HG02943 (cell line): ENCODE results near the gene ARHGAP9.
"Not testable (repeated sequence)": the region's sequence is repeated elsewhere in the genome, so short reads cannot be mapped to it uniquely, and the experiment has no call there.

Source experiments
- ATAC-seq: cut with Tn5 transposase; IDR thresholded peaks from one replicate; pipeline ENCODE4 v1.9.1; 2021; ENCODE audit warnings: mild to moderate bottlenecking, low read depth, moderate library complexity; ENCODE audit not compliant: unreplicated experiment

ARHGAP9 gene

GRCh38 chr12:57459750-57460467, 19.8 kb downstream of the ARHGAP9 start, which contains the start of gene GLI1:
GLI1 (plus strand) TSS chr12:57459785; CDS start chr12:57463692, 3,907 bp downstream.
- ATAC-seq = no peak

DNA sequence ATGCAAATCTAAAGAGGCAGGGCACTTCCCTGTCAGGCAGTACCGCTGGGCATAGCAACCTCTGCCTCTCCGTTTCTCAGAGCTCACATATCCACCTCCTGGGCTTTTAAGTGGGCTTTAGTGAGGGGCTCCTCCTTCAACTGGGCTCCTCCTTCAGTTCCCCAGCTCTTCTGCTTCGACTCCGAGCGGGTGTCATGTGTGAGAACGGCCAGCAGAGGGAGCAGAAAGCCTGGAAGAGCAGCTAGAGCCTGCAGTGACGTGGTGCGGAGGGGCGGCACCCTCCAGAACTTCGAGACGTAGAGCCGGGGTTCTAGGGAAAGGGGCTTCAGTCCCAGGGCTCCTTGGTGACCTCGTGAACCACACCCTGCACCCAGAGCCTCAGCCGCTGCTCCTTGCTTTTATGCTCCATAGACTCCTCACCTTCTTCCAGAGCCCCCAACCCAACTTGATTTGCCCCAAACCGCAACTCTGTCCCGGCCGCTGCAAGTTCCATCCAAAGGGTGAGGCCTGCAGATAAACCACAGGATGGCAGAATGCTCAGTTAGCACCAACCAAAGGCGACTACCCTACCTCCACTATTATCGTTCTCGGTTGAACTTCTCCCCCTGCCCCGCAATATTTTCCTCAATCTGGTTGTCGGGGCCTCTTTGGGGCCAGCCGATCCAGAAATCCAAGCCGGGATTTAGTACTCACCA, 20.5 kb downstream of the ARHGAP9 start:
- ATAC-seq = peak; percentile 56

DNA sequence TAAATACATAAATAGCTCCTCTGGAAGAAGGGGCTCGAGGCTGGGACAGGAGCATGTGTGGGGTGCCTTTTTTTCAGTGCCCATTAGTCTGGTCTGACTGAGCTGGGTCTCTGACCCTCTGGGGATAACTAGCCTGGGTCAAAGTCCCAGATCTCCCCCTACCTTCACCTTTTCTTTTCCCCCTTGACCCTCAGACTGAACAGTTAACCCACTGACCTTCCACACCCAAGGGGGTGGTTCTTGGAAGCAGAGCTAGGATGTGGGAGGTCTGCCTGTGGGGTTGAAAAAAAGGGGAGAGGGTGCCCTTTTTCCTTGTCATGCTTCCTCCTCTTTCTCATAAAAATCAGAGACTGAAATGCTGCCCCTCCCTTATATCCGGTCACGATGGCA, 21.0 kb downstream of the ARHGAP9 start:
- ATAC-seq = no peak

GRCh38 chr12:57456737-57457490, 22.8 kb downstream of the ARHGAP9 start:
- no peak for ATAC-seq

DNA sequence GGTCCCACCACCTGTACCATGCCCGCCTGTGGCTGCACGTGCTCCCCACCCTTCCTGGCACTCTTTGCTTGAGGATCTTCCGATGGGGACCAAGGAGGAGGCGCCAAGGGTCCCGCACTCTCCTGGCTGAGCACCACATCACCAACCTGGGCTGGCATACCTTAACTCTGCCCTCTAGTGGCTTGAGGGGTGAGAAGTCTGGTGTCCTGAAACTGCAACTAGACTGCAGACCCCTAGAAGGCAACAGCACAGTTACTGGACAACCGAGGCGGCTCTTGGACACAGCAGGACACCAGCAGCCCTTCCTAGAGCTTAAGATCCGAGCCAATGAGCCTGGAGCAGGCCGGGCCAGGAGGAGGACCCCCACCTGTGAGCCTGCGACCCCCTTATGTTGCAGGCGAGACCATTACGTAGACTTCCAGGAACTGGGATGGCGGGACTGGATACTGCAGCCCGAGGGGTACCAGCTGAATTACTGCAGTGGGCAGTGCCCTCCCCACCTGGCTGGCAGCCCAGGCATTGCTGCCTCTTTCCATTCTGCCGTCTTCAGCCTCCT, 23.4 kb downstream of the ARHGAP9 start:
- ATAC-seq = no peak

DNA sequence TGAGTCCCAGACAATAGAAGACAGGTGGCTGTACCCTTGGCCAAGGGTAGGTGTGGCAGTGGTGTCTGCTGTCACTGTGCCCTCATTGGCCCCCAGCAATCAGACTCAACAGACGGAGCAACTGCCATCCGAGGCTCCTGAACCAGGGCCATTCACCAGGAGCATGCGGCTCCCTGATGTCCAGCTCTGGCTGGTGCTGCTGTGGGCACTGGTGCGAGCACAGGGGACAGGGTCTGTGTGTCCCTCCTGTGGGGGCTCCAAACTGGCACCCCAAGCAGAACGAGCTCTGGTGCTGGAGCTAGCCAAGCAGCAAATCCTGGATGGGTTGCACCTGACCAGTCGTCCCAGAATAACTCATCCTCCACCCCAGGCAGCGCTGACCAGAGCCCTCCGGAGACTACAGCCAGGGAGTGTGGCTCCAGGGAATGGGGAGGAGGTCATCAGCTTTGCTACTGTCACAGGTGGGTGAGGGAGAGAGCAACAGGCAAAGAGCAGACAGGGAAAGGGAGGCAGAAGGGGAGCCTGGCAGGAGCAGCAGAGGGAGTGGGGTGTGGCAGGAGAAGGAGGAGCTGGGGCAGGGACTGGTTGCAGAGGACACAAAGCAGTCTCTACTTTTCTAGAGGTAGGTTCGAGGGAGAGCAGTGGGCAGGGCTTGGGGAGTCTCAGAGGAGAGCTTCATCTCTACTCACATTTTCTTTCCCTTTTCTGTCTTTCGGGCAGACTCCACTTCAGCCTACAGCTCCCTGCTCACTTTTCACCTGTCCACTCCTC, 24.1 kb downstream of the ARHGAP9 start:
- no peak for ATAC-seq

DNA sequence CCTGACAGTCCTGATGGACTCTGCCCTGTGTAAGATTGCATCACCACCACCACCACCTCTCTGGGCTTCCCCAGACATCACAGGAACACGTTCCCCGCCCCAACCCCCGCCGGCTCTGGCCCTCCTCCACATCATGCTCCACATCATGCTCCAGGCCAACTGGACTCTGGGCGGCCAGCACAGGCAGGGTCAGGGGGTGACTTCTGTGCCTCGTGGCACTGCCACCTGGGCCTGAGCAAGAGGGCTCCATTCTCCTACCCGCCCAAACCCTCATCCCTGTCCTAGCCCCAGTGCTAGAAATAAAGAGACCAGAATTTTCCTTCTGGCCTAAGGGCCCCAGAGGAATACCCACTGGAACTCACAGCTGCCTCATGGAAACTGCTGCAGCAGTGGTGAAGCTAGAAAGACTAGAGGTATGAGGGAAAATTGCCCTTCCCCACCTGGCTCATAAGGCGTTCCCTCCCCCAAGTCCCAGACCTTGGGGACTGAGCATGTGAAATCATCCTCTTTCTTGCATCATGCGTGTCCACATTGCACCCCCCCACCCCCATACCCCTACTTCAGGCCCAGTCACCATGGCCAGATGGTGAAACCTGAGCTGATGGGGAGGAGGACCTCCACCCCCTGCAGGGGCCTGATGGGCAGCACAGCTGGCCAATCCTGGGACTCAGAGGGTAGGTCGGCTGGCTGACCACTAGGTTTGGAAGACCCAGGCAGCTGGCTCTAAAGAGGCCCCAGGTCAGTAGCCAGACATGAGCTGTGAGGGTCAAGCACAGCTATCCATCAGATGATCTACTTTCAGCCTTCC, 24.9 kb downstream of the ARHGAP9 start, which contains the start of gene INHBE:
TSS of gene INHBE (plus strand) at position 742 of the 808 bp plus-strand sequence. CDS start 230 bp downstream, outside the sequence.
- no peak for ATAC-seq

DNA sequence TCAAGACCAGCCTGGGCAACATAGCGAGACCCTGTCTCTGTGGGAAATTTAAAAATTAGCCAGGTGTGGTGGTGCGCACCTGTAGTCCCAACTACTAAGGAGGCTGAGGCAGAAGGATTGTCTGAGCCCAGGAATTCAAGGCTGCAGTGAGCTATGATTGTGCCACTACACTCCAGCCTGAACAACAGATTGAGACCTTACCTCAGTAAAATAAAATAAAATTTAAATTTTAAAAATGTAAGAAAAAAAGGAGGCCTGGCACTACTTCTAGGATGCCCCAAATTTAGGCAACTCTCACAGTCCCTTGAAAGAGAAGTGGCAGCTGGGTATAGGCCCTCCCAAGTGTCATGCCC, 25.5 kb downstream of the ARHGAP9 start:
- ATAC-seq = no peak

DNA sequence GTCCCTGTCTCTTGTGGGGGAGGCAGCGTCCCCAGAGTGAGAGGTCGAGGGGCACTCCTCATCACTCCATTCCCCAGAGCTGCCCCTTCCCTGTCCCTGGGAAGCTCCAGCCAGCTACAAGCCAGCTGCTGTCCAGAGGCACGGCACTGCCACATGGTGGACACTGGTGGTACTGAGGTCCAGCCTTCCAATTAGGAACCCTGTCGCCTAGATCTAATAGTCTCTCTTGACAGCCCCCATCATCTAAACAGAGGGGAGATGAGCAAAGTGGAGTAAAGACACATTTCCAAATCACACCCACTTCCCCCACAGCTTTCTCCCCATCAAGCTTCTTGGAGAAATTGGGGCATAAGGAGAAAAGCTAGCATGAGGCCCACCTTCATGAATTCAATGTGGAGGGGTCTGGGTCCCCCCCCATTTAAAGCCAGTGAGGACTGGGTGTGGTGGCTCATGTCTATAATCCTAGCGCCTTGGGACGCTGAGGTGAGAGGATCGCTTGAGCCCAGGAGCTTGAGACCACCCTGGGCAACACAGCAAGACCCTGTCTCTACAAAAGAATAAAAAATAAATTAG, 26.6 kb downstream of the ARHGAP9 start:
- ATAC-seq = no peak

DNA sequence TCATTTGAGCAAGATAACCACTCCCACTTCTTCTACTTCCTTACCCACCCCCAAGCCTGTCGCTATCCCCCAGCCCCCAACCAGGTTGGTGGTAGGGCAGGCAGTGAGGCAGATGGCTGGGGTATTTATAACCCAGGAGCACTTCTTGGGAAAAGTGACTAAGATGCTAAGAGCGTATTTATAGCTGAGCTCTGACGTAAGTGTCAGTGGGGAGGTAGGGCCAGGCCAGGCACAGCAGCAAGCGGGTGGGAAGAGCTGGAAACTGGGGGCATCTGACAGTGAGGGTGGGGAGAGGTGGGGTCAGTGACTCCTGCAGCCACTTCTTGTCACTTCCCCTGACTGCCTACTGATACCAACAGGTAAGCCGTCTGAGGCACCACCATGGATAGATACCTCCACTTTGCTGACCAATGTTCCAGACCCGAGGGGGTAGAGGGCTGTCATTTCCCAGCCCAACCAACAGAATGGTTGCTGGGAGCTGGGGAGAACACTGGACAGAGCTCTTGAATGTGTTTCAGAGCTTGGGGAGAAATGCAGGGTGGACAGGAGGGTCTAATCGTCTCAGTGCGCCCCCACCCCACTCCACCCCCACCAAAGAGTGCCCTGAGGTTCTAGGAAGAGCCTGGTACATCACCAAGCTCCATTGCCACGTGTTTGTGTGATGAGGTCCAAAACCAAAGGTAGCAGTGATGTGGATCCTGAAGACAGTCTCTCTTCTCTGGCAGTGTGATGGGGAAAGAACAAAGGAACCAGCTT, 27.3 kb downstream of the ARHGAP9 start:
- no peak for ATAC-seq

DNA sequence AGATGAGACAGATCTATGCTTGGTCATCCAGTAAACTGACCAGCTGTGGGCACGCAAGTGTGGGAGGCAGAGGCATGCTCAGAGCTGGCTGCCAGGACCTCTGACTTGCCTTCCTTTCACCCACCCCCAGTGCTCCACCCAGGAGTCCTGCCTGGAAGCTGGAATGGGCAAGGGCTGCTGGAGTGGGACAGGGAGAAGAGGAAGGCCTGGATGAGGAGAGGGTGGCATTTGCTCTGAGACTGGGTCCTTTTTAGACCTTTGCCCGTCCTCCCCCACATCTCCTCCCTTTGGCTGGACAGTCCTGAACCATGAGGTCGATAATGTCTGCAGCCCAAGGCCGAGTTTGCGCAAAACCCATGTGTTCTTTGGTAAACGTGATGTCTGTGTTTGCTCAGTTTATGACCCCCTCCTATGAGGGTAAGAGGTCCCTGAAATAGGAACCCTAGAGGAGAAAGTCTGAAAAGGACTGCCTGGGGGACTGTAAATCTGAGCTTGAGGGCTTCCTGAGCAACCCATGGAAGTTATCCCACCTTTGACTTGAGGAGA, 28.4 kb downstream of the ARHGAP9 start:
- no peak for ATAC-seq

DNA sequence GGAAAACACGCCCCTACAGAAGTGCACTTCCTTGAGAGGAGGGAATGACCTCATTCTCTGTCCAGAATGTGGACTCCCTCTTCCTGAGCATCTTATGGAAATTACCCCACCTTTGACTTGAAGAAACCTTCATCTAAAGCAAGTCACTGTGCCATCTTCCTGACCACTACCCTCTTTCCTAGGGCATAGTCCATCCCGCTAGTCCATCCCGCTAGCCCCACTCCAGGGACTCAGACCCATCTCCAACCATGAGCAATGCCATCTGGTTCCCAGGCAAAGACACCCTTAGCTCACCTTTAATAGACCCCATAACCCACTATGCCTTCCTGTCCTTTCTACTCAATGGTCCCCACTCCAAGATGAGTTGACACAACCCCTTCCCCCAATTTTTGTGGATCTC, 29.6 kb downstream of the ARHGAP9 start:
- no peak for ATAC-seq

- ATAC-seq = no peak
Observed at GRCh38 chr12:57449375-57449774, 30.3 kb downstream of the ARHGAP9 start.

GRCh38 chr12:57448669-57449068, 31.0 kb downstream of the ARHGAP9 start:
- ATAC-seq = no peak

- no peak for ATAC-seq
Observed at GRCh38 chr12:57446292-57446960, 33.2 kb downstream of the ARHGAP9 start.

DNA sequence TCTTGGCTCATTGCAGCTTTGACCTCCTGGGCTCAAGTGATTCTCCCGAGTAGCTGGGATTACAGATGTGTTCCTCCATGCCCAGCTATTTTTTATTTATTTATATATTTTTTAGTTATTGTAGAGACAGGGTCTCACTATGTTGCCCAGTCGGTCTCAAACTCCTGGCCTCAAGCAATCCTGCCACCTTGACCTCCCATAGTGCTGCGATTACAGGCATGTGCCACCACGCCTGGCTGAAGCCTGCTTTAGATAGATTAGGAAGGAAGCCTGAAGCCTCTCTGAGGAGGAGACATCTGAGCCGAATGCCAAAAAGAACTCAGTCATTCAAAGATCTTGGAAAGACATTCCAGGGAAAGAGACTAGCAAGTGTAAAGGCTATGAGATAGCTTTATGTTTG, 34.9 kb downstream of the ARHGAP9 start:
- ATAC-seq = no peak

- not testable (repeated sequence) for ATAC-seq
Observed at GRCh38 chr12:57444337-57444736, 35.3 kb downstream of the ARHGAP9 start.
